GM12891 (cell line): ENCODE data around the gene ACY1.

ENCODE experiments used
- PAX5 ChIP-seq: IDR thresholded peaks from 2 replicates; pipeline ENCODE4 v1.6.1; 2011; ENCODE audit warnings: low read length, moderate library complexity, mild to moderate bottlenecking; ENCODE audit not compliant: insufficient read depth, severe bottlenecking
- POLR2A ChIP-seq: IDR thresholded peaks from 2 replicates; pipeline ENCODE4 v1.6.1; 2011; ENCODE audit warnings: low read depth, low read length, control low read depth
- SPI1 ChIP-seq: IDR thresholded peaks from 2 replicates; pipeline ENCODE4 v1.6.1; 2011; ENCODE audit warnings: low read depth, low read length, control low read depth

DNA sequence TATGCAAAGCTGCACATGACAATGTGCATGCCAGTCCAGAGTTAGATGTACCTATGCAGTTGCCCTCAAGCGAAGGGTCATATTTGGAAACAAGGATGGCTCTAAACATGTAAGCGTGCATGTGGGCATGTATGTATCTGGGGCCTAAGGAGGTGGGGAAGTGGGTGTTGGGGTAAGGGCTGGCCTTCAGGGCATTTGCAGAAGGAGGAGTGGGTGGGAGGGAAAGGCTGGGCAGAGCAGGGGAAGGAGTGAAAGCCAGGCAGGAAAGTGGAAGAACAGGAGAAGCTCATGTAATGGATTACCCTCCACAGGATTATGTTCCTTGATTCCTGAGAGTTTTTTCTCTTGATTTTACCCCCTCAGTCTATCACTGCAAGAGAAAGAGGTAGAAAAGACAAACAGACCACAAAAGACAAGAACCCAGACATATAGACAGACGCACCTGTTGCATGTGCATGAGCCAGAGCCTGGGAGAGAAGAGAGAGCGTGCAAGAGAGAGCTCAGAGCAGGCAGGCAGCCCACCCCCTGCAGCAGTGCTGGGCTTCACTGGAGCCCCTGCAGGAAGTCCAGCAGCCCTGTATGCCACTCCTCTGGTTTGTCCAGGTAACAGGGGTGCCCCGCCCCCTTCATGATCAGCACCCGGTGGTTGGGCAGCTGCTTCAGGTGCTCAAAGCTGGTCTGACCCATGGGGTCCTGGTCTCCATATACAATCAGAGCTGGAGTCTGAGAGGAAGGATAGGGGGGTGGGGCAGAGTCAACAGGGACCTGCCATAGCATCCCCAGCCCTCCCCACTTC lies 14.3 kb upstream of the ACY1 start:
- TF ChIP-seq POLR2A (no peak), PAX5 (no peak), SPI1 (no peak)
